ENCODE data around the gene DOCK10.
"Not testable (repeated sequence)": the region's sequence is repeated elsewhere in the genome, so short reads cannot be mapped to it uniquely, and the experiment has no call there.

The DOCK10 gene

DNA sequence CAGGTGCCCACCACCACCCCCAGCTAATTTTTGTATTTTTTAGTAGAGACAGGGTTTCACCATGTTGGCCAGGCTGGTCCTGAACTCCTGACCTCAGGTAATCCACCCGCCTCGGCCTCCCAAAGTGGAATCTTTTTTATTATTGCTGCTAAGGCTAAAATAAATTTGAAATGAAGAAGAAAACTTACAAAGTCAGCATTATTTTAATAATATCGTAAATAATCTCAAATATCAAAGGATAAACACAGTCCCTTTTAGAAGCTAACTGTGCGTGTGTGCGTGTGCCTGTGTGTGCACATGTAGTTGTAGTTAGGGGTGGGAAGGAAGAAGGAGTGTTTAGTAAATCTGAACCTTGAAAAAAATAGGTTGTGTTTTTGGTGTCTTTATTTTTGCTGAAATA, 125.0 kb downstream of the DOCK10 start:
- H3K4me3 Mint-ChIP-seq, H3K27ac Mint-ChIP-seq, H3K27me3 Mint-ChIP-seq, DNase-seq, CTCF ChIA-PET, H3K9me3 Mint-ChIP-seq: not testable (repeated sequence)
- Mint-ChIP-seq H3K36me3 (peaks cover 12% of the 10 kb centered on the region), H3K4me1 (peaks cover 11% of the 10 kb centered on the region)

DNA sequence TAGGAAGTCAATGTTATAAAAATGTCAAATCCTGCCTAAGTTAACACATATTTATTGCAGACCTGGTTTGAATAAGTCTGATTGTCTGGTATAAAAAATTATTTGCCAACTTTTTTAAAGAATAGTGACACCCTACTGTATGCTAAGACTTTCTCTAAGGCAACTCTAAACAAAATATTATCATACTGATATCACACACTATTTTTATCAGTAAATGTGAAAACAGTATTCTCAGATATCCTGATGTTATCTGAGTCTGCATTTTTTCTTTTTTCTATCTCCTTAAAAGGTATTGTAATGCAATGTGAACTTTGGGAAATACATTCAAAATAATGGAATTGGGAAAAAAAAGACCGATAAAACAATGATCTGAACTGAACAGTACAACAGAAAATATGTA, 127.1 kb downstream of the DOCK10 start:
- Mint-ChIP-seq H3K9me3 (no peaks in the 10 kb centered on the region), H3K4me1 (peaks cover 18% of the 10 kb centered on the region), H3K4me3 (no peak overlapping the region), H3K36me3 (peaks cover 26% of the 10 kb centered on the region), H3K27ac (no peak overlapping the region), H3K27me3 (no peaks in the 10 kb centered on the region)
- CTCF ChIA-PET: no interaction called here
- no peak for DNase-seq

DNA sequence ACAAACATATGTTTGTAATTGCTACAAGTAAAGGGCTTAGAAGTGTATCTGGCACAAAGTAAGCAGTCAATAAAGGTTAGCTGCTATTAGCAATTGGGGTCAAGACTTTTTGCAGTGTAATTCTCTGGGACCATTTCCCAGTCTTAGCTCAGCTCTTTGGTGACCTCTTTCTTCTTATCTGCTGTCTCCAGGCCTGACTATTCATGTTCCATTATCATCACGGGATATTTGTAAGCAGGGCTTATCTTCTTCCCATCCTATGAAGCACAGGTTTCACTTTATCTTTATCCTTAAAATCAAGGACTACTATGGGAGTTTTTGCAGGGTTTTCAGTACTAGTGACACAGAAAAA, 131.7 kb downstream of the DOCK10 start:
- peaks cover 60% of the 10 kb centered on the region for H3K36me3 Mint-ChIP-seq
- no peaks in the 10 kb centered on the region for H3K27me3 Mint-ChIP-seq
- no peaks in the 10 kb centered on the region for H3K9me3 Mint-ChIP-seq
- H3K4me1 Mint-ChIP-seq: peaks cover 39% of the 10 kb centered on the region
- H3K4me3 Mint-ChIP-seq: no peak overlapping the region
- CTCF ChIA-PET: no interaction called here
- DNase-seq: no peak
- H3K27ac Mint-ChIP-seq: peak overlapping the region; percentile 43

DNA sequence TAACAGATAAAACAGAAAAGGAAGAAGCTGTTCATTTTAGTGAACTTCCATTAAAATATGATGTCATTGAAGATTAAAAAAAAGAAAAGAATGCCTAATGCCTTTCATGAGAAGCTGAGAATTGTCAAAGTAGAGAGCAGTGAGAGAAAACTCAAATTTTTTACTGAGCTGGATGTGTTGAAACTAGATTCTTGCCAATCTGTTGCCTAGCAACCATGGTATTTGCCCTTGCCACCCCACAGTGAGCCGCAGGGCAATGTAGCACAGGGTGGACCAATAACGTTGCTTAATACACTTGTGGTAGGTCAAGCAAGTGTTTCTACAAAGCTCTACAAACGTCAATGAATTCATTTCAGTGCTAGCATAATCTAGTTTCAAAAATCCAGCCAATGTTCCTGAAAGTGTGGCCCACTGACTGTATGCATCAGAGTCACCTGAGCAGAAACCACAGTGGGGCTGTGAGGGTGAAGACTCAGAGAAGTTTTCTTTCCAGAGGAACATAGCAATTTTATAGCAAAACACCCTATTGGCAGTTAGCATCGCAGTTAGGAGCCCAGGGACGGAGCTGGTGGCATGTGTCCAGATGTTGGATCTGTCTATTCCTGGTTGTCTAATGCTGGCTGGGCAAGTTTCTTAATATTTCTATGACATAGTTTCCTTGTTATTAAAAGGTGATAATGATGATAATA, 132.2 kb downstream of the DOCK10 start:
- H3K36me3 Mint-ChIP-seq: peaks cover 61% of the 10 kb centered on the region
- peaks cover 39% of the 10 kb centered on the region for H3K4me1 Mint-ChIP-seq
- no peak for DNase-seq
- H3K27me3 Mint-ChIP-seq: no peaks in the 10 kb centered on the region
- peak overlapping the region; percentile 43 for H3K27ac Mint-ChIP-seq
- CTCF ChIA-PET: no interaction called here
- no peak overlapping the region for H3K4me3 Mint-ChIP-seq
- H3K9me3 Mint-ChIP-seq: no peaks in the 10 kb centered on the region

DNA sequence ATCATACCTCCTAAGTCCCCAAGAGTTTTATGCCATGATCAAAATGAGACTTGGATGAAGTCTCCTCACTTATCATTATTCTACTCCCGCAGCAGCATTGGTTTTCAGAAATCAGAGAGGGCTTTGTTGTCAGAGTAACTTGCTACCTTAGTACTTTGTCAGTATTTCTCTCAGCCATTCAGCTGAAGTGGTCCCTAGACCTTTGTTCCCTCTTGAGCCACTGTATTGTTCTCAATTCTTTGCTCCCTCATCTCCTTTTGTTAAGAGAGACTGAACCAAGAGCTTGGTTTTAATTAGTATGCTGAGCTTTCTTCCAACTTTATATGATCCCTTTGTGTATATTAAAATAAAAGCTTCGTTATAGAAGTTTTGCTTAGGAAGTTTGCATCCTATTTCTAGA, 133.4 kb downstream of the DOCK10 start:
- Mint-ChIP-seq H3K4me3 (no peak overlapping the region), H3K27ac (peak overlapping the region; percentile 65), H3K27me3 (no peaks in the 10 kb centered on the region), H3K36me3 (peaks cover 64% of the 10 kb centered on the region), H3K4me1 (peaks cover 44% of the 10 kb centered on the region), H3K9me3 (no peaks in the 10 kb centered on the region)
- no peak for DNase-seq
- CTCF ChIA-PET: no interaction called here

DNA sequence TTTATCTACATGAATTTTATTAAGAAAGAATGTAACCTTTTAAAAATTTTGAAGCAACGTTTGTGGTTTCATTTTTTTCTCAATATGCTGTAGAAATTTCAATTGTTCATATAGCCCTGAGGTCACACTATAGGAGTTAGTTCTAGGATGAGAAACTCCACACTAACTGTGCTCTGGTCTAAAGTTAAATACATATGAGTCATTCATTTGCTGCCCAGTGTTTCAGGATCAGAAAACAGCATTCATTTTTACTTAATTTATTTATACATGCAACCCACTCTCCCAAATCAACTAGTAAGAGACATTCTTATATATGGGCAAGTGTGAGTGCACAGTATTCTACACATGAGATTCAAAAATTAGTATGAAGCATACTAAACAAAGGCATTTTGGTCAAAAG, 137.9 kb downstream of the DOCK10 start:
- no peak for DNase-seq
- peaks cover 62% of the 10 kb centered on the region for H3K36me3 Mint-ChIP-seq
- CTCF ChIA-PET: no interaction called here
- no peak overlapping the region for H3K4me3 Mint-ChIP-seq
- H3K9me3 Mint-ChIP-seq: no peaks in the 10 kb centered on the region
- no peaks in the 10 kb centered on the region for H3K27me3 Mint-ChIP-seq
- H3K4me1 Mint-ChIP-seq: peaks cover 27% of the 10 kb centered on the region
- no peak overlapping the region for H3K27ac Mint-ChIP-seq

DNA sequence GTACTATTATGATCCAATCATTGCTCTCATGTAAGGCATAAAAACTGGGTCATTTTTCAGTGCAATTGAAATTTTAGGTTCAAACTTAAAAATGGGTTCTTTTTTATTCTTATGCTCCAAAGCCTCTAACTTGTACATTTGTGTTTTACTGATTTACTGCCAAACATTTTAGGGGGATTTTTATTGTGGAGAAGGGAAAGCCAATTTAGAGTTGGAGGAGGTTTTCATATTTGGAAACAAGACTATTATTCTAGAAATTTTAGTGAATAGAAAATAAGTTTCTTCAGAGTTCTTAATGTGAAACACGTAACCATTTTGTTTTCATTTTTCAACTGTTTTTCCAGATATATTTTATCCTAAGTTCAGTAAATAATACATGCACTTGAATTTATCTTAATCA, 138.6 kb downstream of the DOCK10 start:
- no peaks in the 10 kb centered on the region for H3K27me3 Mint-ChIP-seq
- H3K36me3 Mint-ChIP-seq: peaks cover 60% of the 10 kb centered on the region
- DNase-seq: no peak
- H3K4me1 Mint-ChIP-seq: peaks cover 26% of the 10 kb centered on the region
- no peak overlapping the region for H3K4me3 Mint-ChIP-seq
- CTCF ChIA-PET: no interaction called here
- H3K9me3 Mint-ChIP-seq: no peaks in the 10 kb centered on the region
- no peak overlapping the region for H3K27ac Mint-ChIP-seq

DNA sequence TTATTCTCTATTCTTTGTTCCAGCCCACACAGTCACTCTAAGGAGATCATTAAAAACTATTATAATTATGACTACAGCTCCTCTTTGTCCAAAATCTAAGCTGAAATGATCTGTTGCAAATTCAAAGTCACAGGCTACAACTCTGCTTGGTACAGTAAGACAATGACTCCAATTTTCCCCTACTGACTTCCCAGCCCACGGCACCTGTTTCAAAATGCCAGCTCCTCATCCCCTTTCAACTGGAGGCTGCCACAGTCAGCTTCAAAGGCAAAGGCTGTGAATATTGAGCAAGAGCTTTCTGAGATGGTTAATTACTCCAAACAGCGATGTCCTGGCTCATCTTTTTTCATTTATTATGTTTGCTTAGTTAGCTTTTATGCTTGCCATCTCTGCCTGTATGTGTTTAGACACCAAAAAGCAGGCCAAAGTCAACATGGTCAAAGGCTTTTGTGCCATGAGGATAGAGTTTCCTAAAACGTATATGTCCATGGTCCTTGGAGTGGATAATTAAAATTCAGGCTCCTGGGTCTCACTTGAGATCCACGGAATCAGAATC, 141.1 kb downstream of the DOCK10 start:
- Mint-ChIP-seq H3K36me3 (peaks cover 55% of the 10 kb centered on the region), H3K27me3 (no peaks in the 10 kb centered on the region), H3K27ac (no peak overlapping the region), H3K4me1 (peaks cover 31% of the 10 kb centered on the region), H3K9me3 (no peaks in the 10 kb centered on the region), H3K4me3 (no peak overlapping the region)
- CTCF ChIA-PET: no interaction called here
- DNase-seq: no peak

DNA sequence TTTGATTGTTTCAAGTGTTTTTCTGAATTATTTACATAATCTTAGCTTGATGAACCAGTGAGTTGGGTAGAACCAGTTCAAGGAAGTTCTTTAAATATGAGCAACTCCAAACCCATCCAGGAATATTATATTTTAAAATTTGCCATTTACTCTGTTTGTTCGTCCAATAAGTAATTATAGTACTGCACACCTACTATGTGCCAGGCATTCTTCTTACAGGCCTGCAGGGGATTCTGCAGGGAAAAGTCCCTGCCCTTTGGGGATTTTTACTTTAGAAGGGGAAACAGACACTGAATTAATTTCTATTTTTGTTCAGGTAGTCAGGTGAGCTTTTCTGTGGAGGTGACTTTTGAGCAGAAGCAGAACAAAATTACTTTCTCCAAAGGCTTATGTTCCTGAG, 146.9 kb downstream of the DOCK10 start:
- CTCF ChIA-PET: interaction anchor here (1.3 kb wide), 1 partner anchor 25 kb away, joined by 3 read pairs; no protein-coding TSS in a partner anchor

DNA sequence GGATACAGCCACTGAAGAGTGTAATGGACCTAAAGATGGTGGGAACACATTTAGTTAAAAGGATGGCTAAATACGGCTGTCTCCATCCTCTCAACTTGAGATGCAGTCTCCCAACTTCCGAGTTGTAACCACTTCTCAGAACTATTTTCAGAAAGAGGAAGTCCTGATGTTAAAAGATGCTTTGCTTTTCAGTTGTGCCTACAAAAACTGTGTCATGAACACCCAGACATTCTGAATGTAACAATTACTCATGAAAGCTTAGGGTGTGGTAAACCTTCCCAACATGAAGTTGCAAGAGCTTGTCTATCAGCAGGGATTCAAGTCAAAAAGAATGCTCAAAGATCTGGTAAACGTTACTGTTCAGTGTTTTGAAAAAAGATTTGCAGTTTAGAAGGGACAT, 147.9 kb downstream of the DOCK10 start:
- peak overlapping the region; percentile 92 for H3K27ac Mint-ChIP-seq
- no peaks in the 10 kb centered on the region for H3K9me3 Mint-ChIP-seq
- peaks cover 82% of the 10 kb centered on the region for H3K36me3 Mint-ChIP-seq
- H3K4me1 Mint-ChIP-seq: peaks cover 55% of the 10 kb centered on the region
- peak overlapping the region; percentile 31 for H3K4me3 Mint-ChIP-seq
- CTCF ChIA-PET: interaction anchor here (1.1 kb wide), 1 partner anchor 28 kb away, joined by 3 read pairs; no protein-coding TSS in a partner anchor
- no peak for DNase-seq
- no peaks in the 10 kb centered on the region for H3K27me3 Mint-ChIP-seq

More for the DNA sequence above, 146.9 kb downstream of the DOCK10 start:
- Mint-ChIP-seq H3K36me3 (peaks cover 77% of the 10 kb centered on the region), H3K9me3 (no peaks in the 10 kb centered on the region), H3K4me3 (no peak overlapping the region), H3K4me1 (peaks cover 51% of the 10 kb centered on the region), H3K27me3 (no peaks in the 10 kb centered on the region), H3K27ac (peak overlapping the region; percentile 92)
- no peak for DNase-seq

DNA sequence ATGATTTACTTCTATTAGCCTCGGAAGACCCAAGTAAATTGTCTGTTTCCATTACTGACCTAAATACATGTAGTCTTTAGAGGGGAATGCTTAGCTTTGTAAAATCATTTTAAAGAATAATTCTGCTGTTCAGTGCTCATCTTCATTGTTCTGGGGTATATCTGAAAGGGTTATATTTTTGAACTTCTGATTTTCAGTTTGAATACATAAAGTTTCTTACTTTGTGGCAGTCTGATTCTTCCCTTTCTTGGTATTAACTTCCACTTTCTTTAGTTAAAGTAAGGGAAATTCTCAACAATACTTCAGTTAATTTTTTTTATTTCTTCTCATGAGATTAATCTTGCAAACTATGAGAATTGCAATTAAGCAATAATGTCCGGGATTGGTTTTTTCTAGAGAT, 148.4 kb downstream of the DOCK10 start:
- CTCF ChIA-PET: interaction anchor here (1.1 kb wide), 1 partner anchor 28 kb away, joined by 3 read pairs; no protein-coding TSS in a partner anchor
- peak overlapping the region; percentile 92 for H3K27ac Mint-ChIP-seq
- no peaks in the 10 kb centered on the region for H3K27me3 Mint-ChIP-seq
- peaks cover 54% of the 10 kb centered on the region for H3K4me1 Mint-ChIP-seq
- H3K4me3 Mint-ChIP-seq: peak overlapping the region; percentile 31
- DNase-seq: no peak
- H3K9me3 Mint-ChIP-seq: no peaks in the 10 kb centered on the region
- H3K36me3 Mint-ChIP-seq: peaks cover 81% of the 10 kb centered on the region

DNA sequence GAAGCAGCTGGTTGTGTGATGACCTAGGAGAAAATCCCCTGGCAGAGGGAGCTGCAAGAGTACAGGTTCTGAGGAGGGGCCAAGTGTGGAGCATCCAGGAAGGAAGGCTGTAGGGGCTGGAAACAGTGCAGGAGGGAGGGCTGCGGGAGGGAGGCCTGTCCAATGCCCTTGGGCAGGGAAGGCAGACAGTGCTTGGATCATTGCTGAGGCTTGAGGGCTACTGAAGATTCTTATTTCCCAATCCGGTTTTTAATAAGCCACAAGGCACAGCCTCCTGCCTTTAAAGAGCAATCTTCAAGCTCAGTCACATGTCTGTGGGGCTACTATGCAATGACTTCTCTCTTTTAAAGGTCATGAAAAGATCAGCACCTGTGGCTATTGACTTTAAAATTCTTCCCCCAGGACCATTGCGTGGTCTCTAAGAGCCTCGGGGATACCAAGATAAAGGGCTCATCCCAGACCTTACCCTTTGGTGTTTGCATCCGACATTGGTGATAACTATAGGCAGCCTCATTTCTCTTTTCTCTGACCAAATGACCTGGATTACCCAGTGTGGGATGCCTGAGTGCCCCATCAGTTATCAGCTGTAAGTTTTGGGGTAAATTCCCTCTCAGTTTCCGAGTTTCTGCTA, 149.6 kb downstream of the DOCK10 start:
- H3K36me3 Mint-ChIP-seq: peaks cover 78% of the 10 kb centered on the region
- CTCF ChIA-PET: no interaction called here
- H3K9me3 Mint-ChIP-seq: no peaks in the 10 kb centered on the region
- H3K4me1 Mint-ChIP-seq: peaks cover 51% of the 10 kb centered on the region
- no peak overlapping the region for H3K4me3 Mint-ChIP-seq
- no peaks in the 10 kb centered on the region for H3K27me3 Mint-ChIP-seq
- peak overlapping the region; percentile 69 for H3K27ac Mint-ChIP-seq
- no peak for DNase-seq

DNA sequence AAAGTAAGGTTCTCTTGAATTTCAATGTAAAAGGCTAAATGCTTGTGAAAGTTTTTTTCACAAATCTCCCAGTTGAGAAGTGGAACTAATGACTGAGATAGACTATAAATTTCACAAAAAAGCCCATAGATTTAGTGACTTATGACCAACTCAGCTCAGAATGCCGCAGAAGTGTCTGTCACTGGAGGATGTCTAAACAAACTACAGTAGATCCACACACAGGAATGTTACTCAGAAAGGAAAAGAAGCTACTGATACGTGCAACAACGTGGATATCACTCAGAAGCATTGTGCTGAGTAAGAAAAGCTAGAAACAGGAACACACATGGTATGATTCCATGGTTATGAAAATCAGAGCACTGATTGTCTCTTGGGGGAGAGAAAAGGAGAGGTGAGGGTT, 151.9 kb downstream of the DOCK10 start:
- H3K27ac Mint-ChIP-seq: peak overlapping the region; percentile 29
- H3K4me1 Mint-ChIP-seq: peaks cover 49% of the 10 kb centered on the region
- no peaks in the 10 kb centered on the region for H3K27me3 Mint-ChIP-seq
- CTCF ChIA-PET: no interaction called here
- no peak for DNase-seq
- H3K4me3 Mint-ChIP-seq: no peak overlapping the region
- H3K9me3 Mint-ChIP-seq: no peaks in the 10 kb centered on the region
- peaks cover 78% of the 10 kb centered on the region for H3K36me3 Mint-ChIP-seq

DNA sequence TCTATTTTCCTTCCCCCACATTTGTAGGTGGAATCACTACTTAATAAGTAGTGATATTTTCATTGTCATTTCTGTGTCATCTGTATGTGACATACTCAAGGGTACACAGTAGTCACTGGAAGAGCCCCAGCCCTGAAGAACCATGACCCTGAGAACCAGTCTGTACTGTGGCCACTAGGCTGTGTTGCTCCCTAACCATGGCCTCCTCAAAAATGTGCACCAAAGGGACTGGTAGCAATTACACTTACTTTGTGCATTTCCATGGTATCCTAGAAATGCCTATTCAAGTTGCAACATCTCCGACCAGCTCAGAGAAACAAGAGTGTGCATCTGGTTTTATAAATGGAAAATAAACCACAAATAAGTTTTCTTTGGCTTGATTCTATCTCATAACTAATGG, 155.1 kb downstream of the DOCK10 start:
- CTCF ChIA-PET: interaction anchor here (0.6 to 0.9 kb wide), 3 partner anchors 102 to 121 kb away, joined by 3 read pairs; no protein-coding TSS in a partner anchor
- no peaks in the 10 kb centered on the region for H3K27me3 Mint-ChIP-seq
- DNase-seq: no peak
- H3K4me3 Mint-ChIP-seq: no peak overlapping the region
- H3K27ac Mint-ChIP-seq: peak overlapping the region; percentile 56
- peaks cover 84% of the 10 kb centered on the region for H3K36me3 Mint-ChIP-seq
- H3K9me3 Mint-ChIP-seq: no peaks in the 10 kb centered on the region
- peaks cover 43% of the 10 kb centered on the region for H3K4me1 Mint-ChIP-seq

Data from activated naive CD4-positive, alpha-beta T cell treated with anti-CD3 and anti-CD28 coated beads, Interleukin-2, amount 10 ng/mL, durations not matched to agents 7 days and 5 days (primary cell).